GM19239 (cell line): ENCODE measurements around the gene PAQR7.

Experiments used
- DNase-seq: peaks from one replicate; pipeline ENCODE4 v3.0.0; 2011; ENCODE audit warnings: low spot score; ENCODE audit not compliant: insufficient read length
- FAIRE-seq: peaks from 2 replicates; lab custom pipeline; 2011; peaks lifted over from hg19 to GRCh38; lab: Jason Lieb, UNC

Gene PAQR7

DNA sequence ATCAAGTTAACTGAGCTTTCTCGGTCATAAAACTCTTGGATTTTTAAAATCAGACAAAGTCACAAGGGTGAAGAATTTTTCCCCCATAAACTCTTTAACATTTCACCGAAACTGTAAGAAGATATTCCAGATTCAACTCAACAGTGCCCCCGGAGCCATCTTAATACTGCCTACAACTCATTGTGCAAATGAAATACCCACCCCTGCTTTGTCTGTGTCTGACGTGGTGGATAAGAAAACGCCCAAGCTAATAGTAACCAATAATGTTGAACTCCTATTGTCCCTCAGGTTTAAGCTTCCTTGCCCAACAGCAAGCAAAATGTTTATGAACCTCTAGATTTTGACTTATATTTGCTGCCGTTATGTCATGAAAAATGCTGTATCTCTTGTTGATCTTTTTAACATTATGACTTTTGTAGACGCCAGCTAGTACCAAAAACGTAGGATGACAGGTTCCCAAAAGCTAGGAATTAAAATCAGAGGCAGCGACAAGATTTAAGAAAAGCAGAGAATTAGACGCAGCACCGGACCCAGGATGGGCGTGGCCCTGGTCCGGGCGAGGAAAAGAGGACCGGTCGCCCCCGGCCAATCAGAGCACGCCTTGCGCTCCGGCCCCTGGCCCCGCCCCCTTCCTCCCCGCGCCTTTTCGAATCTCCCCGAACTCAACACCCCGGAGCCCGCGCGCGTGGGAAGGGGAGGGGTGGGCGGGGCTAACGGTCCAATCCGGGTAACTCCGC, 29.6 kb upstream of the PAQR7 start:
- FAIRE-seq: peak; percentile 90
- DNase-seq: peak; percentile 82

- DNase-seq (no peak), FAIRE-seq (no peak)
Measured at GRCh38 chr1:25903986-25904385, 28.5 kb upstream of the PAQR7 start.

DNA sequence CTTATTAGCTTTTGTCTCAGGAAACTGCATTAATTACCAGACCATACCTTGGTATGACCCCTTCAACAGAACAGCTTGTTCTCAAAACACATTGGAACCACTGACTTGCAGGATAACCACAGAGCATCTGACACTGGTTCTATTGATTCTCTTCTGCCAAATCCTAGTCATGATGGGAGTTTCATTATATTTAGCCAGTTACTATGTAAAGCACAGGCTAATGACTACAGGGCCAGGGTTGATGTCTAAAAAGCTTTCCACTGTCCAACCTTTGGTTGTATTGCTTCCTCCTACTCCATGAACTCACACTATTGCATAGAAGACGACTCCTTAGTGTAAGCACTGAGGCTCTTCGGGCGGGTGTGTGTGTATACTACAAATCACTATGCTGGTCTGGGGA, 27.0 kb upstream of the PAQR7 start:
- DNase-seq (no peak), FAIRE-seq (no peak)

DNA sequence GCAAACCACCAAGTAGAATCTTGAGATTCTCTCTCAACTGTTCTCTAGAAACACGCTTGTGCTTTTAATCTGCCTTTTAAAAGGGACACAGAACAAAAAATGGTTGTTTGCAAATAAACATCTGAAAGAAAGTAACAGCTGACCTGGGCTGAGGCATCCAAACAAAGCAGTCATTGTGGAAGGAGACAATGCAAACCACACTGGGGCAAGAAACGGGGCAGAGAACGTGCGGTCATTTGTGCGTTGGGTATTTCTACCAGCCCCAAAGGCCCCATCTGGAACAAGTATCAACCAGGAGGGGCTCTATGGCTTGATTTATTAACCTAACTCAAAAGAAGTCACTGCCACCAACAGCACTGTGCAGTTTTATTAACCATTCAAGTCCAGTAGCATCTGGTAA, 24.7 kb upstream of the PAQR7 start:
- FAIRE-seq (no peak), DNase-seq (no peak)

GRCh38 chr1:25899792-25900191, 24.3 kb upstream of the PAQR7 start:
- DNase-seq (no peak), FAIRE-seq (no peak)

GRCh38 chr1:25898223-25899015, 22.9 kb upstream of the PAQR7 start:
- FAIRE-seq (no peak), DNase-seq (no peak)

DNA sequence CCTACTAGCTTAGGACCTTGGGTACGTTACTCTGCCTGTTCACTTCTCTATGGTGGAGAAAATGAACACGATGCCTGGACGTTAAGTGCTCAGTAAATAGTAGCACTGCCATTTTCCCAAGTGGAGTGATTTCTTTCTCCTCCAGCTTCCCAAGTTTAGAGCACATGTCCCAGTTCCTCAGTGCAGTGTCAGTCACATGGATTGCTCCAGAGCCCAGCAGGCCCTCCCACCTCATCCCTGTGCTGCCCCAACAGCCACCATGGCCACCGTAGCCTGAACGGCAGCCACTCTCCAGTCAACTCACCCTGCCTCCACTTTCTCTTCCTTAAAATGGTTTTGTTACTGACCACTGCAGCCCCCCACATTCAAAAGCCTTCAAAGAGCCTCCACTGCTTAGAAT, 22.2 kb upstream of the PAQR7 start:
- no peak for FAIRE-seq
- DNase-seq: no peak

GRCh38 chr1:25896266-25896665, 20.8 kb upstream of the PAQR7 start:
- DNase-seq: no peak
- FAIRE-seq: no peak

DNA sequence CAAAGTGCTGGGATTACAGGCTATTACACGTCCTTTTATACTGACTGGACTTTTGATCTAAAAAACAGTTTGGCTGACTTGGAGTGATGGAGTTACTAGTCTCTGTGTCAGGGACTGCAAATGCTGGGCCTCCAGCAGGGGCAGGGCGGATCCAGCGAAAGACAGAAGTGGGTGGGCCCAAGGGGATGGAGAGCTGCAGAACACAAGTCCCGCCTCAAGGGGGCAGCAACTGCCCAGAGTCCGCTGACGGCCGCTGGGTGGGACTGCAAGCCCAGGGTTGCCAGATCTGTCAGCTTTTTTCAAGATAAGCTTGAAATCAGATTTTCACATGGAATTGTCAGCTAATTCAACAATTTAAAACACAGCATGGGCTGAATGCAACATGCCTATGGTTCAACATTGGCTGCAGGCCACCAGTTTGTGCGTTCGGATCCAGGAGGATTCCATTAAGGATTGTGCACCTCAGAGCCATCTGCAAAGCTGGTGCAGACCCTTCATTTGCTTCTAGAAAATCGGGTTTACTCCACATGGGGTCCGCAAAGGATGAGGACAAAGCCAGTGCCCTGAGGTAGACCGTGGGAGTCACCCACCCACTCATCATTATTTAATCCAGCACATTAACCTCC, 20.0 kb upstream of the PAQR7 start:
- peak; percentile 97 for FAIRE-seq

DNA sequence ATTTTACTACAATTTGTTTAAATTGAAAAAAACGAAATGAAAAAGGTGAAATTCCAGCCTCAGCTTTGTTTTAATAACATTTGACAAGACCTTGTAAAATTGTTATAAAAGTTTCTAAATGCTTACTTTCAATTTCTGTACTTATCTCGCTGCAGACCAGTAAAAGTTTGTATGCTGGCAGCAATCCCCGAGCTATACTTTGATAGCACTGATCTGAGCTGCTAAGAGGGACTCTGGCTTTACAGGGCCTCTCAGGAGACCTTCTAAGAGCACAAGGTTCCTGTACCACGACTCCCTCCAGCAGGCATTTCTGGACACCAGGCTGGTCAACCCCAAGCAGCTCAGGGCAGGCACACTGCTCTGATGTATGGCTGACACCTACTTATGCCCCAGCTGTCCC, 17.6 kb upstream of the PAQR7 start:
- FAIRE-seq: no peak

More for the DNA sequence above, 20.0 kb upstream of the PAQR7 start:
- peak; percentile 90 for DNase-seq

GRCh38 chr1:25891606-25892005, 16.1 kb upstream of the PAQR7 start:
- DNase-seq (no peak), FAIRE-seq (no peak)

More for the DNA sequence above, 17.6 kb upstream of the PAQR7 start:
- DNase-seq: no peak

GRCh38 chr1:25890239-25891034, 14.9 kb upstream of the PAQR7 start:
- no peak for FAIRE-seq

DNA sequence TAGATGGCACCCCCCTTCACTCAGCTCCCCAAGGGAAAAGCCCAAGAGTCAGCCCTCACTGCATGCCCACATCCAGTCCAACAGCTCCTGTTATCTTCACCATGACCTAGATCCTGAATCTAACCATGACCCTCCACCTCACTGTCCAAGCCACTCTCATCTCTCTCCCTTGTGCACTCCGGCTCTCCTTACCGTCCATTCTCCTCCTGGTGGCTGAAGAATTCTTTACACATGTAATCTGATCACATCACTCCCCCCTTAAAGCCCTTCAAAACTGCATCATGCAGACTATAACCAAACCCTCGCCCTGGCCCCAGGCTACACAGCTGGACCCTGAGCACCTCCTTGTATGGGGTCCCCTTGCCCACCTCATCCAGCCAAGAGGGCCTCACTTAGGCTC, 14.0 kb upstream of the PAQR7 start:
- no peak for DNase-seq
- no peak for FAIRE-seq

More at GRCh38 chr1:25890239-25891034, 14.9 kb upstream of the PAQR7 start:
- no peak for DNase-seq

GRCh38 chr1:25888426-25888987, 13.0 kb upstream of the PAQR7 start:
- FAIRE-seq (no peak), DNase-seq (no peak)

DNA sequence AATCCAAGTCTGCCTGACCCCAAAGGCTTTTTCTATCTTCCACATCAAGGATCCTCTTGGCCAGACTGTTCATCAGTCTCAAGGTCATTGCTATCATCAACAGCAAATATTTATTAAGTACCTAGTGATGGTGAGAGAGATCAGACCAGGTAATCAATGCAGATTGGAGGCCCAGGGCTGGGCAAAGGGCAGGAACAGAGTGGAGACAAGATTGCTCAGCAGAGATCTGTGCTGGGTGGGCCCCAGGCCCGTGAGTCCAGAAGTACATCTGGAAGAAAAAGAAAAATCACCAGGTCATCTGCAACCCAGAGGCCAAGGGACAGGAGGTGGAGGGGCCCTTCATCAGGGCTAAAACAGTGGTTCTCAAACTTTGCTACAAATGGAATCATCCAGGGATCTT, 10.1 kb upstream of the PAQR7 start:
- FAIRE-seq (no peak), DNase-seq (no peak)

- DNase-seq: no peak
- no peak for FAIRE-seq
Measured at GRCh38 chr1:25881266-25881665, 5.8 kb upstream of the PAQR7 start.

- DNase-seq (no peak), FAIRE-seq (no peak)
Measured at GRCh38 chr1:25880518-25880917, 5.0 kb upstream of the PAQR7 start.

GRCh38 chr1:25879675-25880074, 4.2 kb upstream of the PAQR7 start:
- DNase-seq: no peak
- no peak for FAIRE-seq

- DNase-seq (no peak), FAIRE-seq (no peak)
Measured at GRCh38 chr1:25878690-25879089, 3.2 kb upstream of the PAQR7 start.

DNA sequence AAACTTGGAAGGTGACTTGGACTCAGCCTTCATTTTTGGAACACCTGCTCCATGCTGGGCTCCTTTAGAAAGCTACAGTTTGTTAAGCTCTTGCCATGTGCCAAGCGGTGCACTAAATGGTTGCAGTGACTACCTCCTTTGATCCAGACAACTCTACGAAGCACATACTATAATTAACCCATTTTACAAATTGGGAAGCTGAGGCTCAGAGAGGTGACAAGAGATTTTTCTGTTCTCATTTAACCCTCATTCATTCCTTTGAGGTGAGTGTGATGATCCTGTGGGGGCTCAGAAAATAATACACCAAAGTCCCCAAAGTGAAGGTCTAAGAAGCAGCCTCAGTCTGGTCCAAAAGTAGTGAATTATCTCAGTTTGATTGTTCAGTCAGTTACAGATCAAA, 1.6 kb upstream of the PAQR7 start:
- DNase-seq: no peak
- FAIRE-seq: no peak
